Activated T-cell treated with anti-CD3 and anti-CD28 coated beads for 24 hours (primary cell): ENCODE data around the gene BCKDK.
A peak's percentile ranks its signal among the peaks of the same experiment; 100 is the strongest.
"Not testable (repeated sequence)": the region's sequence is repeated elsewhere in the genome, so short reads cannot be mapped to it uniquely, and the experiment has no call there.

Experiments
- DNase-seq: peaks from one replicate; pipeline ENCODE4 v3.0.0-alpha.2; 2020; ENCODE audit warnings: low read depth

The BCKDK gene

DNA sequence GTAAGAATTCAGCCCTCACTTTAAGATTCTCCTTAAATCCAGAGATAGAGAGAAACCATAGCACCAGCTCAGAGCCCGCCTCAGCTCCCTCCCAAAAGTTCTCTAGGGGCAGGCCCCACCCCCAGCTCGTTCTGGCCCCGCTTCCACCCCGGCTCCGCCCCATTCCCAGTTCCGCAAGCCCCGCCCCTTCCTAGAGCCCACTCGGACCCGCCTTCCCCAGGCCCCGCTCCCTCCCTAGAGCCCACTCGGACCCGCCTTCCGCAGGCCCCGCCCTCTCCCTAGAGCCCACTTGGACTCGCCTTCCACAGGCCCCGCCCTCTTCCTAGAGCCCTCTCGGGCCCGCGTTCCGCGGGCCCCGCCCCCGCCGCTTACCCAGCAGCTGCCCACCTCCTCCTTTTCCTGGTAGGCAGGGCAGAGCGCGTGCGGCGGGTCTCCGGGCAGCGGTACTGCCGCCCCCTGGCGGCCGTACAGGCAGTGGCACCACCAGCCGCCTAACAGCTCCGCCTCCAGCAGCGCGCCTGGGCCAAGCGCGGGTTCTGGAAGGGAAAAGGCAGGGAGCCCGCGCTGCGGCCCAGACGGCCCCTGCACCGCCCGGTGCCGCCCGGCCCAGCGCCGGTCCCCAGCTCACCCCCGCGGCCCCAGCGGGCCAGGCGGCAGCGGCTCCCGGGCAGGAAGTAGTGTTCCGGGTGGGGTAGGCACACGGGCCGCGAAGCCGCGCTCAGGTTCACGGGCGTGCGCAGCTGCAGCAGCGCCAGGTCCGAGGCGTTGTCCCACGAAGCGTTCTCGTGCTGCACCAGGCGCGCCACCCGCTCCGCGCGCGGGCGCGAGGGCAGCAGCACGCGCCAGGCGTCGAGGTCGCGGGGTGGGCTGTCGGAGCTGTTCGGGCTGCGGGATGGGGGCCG, 34.2 kb downstream of the BCKDK start:
- peak; percentile 98 for DNase-seq

DNA sequence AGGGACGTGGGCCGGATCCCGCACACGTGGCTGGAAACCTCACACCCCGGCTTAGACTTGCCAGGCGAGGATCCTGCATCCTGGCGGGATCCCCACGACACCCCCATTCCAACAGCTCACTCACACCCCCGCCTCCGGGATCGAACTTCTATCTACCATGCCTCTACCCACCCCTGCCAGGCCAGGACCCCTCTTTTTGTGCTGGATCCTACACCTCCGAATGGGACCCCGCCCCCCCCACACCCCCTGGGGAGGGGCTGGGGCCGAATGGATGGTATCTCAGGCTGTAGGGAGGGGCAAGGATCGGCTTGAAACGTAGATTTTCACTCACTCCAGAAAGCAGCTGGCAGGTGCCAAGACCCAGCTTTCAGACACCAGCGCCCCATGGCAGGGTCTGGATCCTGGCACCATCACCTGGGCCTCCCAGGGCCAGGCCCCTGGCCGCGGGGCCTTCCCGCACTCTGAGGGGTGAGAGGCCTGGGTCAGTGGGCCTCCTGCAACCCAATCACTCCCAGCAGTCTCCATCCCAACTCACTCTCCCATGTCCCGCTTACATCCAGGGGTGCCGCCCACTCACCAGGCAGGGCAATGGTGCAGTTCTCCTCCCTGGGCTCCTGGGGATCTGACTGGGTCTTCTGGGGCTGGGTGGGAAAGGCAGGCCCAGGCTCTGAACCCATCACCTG, 35.0 kb downstream of the BCKDK start:
- DNase-seq, result no peak

DNA sequence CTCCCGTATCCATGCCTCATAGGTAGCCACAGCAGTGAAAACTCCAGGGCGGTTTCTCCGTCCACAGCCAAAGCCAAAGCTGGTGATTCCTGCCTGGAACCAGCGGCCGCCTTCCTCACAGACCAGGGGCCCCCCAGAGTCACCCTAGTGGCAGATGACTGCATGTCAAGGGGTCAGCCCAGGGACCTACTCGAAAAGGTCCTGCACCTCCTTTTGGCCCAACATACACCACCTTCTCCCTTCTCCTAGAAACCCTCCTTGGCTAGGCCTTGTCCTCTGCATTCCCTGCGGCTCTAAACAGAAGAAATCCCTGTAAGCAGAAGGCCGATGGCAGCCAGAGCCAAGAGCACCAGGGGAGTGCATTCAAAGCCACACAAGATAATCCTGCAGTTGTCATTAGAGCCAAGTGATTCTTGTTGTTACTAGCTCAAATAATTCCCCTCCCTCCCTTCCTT, 35.5 kb downstream of the BCKDK start:
- DNase-seq, result no peak

DNA sequence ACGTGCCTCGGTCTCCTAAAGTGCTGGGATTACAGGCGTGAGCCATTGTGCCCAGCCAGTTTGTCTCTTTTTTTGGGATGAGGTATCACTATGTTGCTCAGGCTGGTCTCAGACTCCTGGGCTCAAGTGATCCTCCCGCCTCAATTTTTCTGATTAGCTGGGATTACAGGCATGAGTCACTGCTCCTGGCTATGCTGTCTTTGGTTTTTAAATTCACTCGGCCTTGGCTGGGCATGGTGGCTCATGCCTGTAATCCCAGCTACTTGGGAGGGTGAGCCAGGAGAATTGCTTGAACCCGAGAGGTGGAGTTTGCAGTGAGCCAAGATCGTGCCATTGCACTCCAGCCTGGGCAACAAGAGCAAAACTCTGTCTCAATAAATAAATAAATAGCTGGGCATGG, 36.2 kb downstream of the BCKDK start:
- not testable (repeated sequence) for DNase-seq

DNA sequence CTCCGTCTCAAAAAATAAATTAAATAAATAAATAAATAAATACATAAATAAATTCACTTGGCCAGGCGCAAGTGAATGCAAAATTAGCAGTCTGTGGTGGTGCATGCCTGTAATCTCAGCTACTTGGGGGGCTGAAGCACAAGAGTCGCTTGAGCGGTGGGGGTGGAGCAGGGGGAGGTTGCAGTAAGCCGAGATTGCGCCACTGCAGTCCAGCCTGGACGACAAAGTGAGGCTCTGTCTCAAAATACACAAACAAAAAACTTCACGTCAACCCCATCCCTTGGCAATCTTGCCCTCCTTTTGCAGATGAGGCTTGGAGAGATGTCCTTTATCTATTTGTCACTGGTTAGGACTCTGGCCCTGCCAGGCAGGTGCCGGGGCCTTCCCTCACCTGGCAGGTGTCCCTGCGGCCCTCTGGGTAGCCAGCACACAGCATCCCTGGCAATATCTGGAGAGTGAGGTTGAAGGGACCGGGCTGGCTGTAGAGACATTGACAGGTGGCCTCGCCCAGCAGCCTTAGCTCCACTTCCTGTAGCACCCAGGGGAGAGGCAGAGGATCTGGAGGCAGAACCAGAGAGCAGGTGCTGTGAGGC, 37.3 kb downstream of the BCKDK start:
- no peak for DNase-seq

DNA sequence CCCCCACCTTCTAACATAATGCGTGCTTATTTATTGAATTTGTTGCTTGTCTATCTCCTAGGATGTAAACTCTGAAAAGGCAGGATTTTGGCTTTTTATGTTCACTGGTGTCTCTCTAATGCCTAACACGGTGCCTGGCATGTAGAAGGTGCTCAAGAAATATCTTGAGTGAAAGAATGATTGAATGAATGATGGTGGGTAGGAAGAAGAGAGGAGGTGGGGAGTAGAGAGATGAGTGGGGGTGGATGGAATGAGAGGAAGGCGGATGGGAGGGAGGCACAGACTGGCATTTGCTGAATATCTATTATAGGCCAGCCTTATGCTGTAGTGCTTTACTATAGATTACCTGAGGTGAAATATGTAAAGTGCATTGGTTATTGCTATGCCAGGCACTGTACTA, 39.4 kb downstream of the BCKDK start:
- no peak for DNase-seq

DNA sequence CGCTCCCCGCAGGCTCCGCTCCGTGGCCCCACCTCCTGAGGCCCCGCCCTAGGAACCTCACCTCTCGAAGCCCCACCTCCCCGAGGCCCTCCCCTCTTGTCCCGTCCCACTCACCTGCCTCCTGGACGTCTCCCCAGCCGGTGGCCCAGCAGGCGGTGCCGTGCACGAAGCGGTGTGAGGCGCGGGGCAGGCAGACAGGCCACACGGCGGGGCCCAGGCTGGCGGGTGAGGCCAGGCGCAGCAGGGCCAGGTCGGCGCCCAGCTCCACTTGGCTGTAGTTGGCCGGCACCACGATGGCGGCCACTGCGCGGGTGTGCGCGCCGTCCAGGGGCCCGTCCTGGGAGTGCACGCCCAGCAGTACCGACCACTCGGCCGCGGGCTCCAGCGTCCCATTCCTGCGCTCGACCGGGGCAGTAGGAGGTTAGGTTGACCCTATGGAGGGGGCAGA, 40.1 kb downstream of the BCKDK start:
- DNase-seq, result no peak

DNA sequence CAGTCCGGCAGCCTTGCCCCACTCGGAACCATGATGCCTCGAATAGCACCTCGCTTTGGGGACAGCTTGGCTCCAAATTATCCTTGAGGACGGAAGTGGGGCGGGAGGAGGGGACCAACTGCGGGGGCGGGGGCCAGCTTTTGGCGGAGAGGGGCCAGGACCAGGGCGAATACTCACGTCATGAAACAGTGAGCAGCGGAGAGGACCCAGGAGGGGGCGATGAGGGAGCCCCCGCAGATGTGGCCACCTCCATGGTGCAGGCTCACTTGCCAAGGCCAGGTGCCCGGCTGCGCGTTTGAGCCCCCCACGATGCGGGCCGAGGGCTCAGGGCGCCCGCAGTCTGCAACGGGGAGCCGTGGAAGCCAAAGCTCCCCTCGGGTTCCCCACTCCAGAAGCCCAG, 40.7 kb downstream of the BCKDK start:
- no peak for DNase-seq

DNA sequence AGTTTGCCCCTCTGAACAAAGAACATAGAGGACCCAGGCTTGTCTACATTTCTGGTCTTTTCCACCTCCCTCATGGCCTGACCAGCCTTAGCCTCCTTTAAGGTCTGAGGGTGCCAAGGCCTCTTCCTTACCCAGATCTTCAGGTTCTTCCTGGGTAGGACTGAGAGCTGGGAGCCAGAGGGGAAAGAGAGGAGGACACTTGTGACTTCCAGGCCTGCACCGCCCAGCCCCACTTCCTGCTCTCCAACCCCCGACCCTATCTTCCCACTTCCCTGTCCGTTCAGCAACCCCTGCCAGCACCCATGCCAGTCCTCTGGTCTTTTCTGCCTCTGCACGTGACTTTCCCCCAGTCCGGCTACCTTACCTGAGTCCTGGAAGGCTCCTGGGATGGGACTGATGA, 41.1 kb downstream of the BCKDK start:
- no peak for DNase-seq

DNA sequence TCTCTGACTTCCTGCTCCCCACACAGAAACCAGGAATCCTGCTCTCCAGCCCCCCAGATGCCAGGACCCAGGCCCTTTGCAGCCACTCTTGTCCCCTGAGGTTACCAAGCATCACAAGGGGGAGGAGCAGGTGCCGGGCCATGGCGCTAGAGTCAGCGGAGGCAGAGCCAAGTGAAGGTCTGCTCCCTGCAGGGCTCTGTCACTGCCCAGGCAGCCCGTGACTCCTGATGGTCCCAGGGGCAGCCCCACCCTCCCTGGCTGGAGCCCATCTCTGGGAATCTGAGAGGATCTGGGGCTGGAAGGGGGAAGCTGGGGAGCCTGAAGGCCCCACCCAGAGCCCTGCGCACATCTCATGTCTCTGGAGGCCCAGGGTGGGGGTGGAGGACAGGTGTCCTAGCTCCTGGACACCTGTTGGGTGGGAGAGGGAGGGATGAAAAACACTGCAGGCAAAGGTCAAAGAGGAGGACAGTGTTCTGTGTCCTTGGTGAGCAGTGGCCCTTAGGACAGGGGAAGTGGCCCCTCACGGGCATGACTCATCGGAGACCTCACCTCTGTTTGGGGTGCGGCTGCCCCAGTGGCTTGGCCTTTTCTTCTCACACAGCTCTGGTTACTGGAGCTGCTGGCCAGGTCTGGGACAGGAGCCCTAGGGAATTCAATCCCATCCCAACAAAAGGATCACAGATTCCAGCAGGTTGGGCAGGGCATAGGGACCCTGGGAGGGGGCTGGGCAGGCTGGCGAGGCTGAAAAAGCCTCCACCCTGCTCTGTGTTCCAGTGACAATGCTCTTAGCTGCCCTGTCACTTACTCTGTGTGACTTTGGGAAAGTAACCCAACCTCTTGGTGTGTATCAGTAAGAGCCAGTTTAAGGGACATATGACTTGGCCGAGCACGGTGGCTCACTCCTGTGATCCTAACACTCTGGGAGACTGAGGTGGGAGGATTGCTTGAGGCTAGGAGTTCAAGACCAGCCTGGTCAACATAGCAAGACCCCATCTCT, 42.0 kb downstream of the BCKDK start, which contains the start of gene PRSS36:
PRSS36 (minus strand) TSS at position 173 of the 997 bp plus-strand sequence; CDS start at position 142, 31 bp downstream.
- no peak for DNase-seq

DNA sequence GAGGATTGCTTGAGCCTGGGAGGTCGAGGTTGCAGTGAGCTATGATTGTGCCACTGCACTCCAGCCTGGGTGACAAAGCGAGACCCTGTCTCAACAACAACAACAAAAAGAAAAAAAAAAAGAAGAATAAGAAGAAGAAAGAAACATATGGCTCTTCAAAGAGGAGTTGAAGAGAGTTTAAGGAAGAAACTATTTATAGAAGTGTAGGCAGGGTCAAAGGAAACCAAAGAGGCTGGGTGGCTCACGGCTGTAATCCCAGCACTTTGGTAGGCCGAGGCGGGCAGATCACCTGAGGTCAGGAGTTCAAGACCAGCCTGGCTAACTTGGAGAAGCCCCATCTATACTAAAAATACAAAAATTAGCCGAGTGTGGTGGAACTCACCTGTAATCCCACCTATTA, 42.8 kb downstream of the BCKDK start:
- DNase-seq, result not testable (repeated sequence)

DNA sequence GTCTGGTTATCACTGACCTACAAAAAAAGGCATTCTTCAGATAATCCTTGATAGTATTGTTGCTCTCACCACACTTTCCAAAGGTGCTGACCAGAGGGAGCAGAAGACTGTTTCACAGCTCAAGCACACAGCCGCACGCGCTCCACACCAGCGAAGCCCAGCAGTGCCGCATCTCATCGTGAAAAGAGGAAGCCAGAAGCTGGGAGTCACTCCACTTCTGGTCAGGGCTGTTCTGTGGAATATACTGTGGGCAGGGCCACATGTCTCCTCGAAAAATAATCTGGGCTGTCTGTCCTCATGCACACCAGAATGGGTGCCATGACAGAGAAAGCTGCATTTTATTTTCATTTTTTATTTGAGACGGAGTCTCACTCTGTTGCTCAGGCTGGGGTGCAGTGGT, 49.0 kb downstream of the BCKDK start:
- no peak for DNase-seq
